ENCODE measurements around the gene RAB14.
"Not testable (repeated sequence)": the region's sequence is repeated elsewhere in the genome, so short reads cannot be mapped to it uniquely, and the experiment has no call there.

Gene RAB14

GRCh38 chr9:121133104-121133816 lies 68.4 kb downstream of the RAB14 start:
- TF ChIP-seq CTCF (IDR thresholded peaks at IDR 0.05; ENCODE audit: insufficient read depth, low read depth, low read length, missing control alignments) = no peak
- H3K4me3 ChIP-seq (ENCODE audit: low read length) = no peak overlapping the region
- DNase-seq (ENCODE audit: low read depth) = peak; percentile 82

GRCh38 chr9:121129384-121129783 lies 72.3 kb downstream of the RAB14 start:
- not testable (repeated sequence) for DNase-seq (ENCODE audit: low read depth); H3K4me3 ChIP-seq (ENCODE audit: low read length)

Data from epithelial cell of esophagus (primary cell).